Esophagus squamous epithelium (tissue), 5 donors: ENCODE data around the gene KIAA1217. TPM values are rescaled to one million over a fixed set of nuclear protein-coding genes. Genes with fewer than 3 reads are reported as not detected.

ENCODE experiments used
- DNase-seq: peaks from one replicate; lab custom pipeline; 2025; lab: John Stamatoyannopoulos, UW
- H3K27ac ChIP-seq, 4 donors: fragments of 200-600 bp; sonication (generic); one replicate each; pipeline ENCODE4 v1.5.1; 2016 to 2019; ENCODE audit warnings: mild to moderate bottlenecking in 1 of 4
- H3K27me3 ChIP-seq, 4 donors: fragments of 200-600 bp; sonication (generic); 1 replicate in 3 of 4; 2 replicates in 1 of 4; pipeline versions ENCODE4 v1.5.1 to v1.6.0; 2017 to 2021; ENCODE audit warnings: antibody characterized with exemption in 1 of 4
- H3K36me3 ChIP-seq, 3 donors: fragments of 200-600 bp; sonication (generic); one replicate each; pipeline ENCODE4 v1.5.1; 2016 to 2019
- H3K4me1 ChIP-seq, 3 donors: fragments of 200-600 bp; sonication (generic); one replicate each; pipeline ENCODE4 v1.5.1; 2017 to 2019
- H3K4me3 ChIP-seq, 4 donors: fragments of 200-600 bp; sonication (generic); 1 replicate in 3 of 4; 2 replicates in 1 of 4; pipeline ENCODE4 v1.5.1; 2016 to 2019; ENCODE audit warnings: mild to moderate bottlenecking in 2 of 4, moderate library complexity in 1 of 4
- H3K9me3 ChIP-seq, 3 donors: fragments of 200-600 bp; sonication (generic); one replicate each; pipeline ENCODE4 v1.5.1; 2016 to 2019
- POLR2A ChIP-seq, 4 donors: fragments of 450-650 bp; IDR thresholded peaks; one replicate each; pipeline ENCODE4 v1.6.1; 2017; ENCODE audit warnings: antibody characterized with exemption in 4 of 4, mild to moderate bottlenecking in 4 of 4, moderate library complexity in 3 of 4
- WGBS, 2 donors: methylation state at CpG; one replicate each; pipeline ENCODE4 v1.1.5; 2018; 5-methylcytosine and 5-hydroxymethylcytosine counted together
- intact Hi-C: fragments of 100-400 bp; cut with DNase I; formaldehyde crosslinking; loops from one replicate; pipeline ENCODE4 v1.15.0; 2022
- small RNA-seq, 4 donors: library from RNA; depleted of rRNA; stranded (forward); fragments of <200 nt; gene quantifications; one replicate each; pipeline ENCODE3, GENCODE V24; 2016
- total RNA-seq, 4 donors: library from RNA; depleted of rRNA; stranded (reverse); fragments of >200 nt; gene quantifications; one replicate each; pipeline ENCODE4 v1.1.0, GENCODE V29; 2016
- TF ChIP-seq, protein P1 (sequence below), 6 experiments: fragments of 450-650 bp in 4 of 6; fragments of 200-600 bp in 2 of 6; sonication (generic) in 2 of 6; IDR thresholded peaks; one replicate each; pipeline ENCODE4 v1.5.1; 2016 to 2019; ENCODE audit warnings: antibody characterized with exemption in 6 of 6, mild to moderate bottlenecking in 4 of 6, moderate library complexity in 4 of 6
- donor health status: DM: yes; HTN: yes; CAD: no.

KIAA1217 gene
- total RNA-seq, 4 donors from 2014 or later, result 56.2 to 67.6 (median 66.2) TPM

- no peaks in the 10 kb centered on the region for H3K9me3 ChIP-seq
- peaks cover 0 to 100% (median 12%) of the 10 kb centered on the region in 3 donors for H3K36me3 ChIP-seq
- H3K4me1 ChIP-seq, result no peaks in the 10 kb centered on the region
- H3K27me3 ChIP-seq, result no peaks in the 10 kb centered on the region
- TF ChIP-seq, protein P1, sequence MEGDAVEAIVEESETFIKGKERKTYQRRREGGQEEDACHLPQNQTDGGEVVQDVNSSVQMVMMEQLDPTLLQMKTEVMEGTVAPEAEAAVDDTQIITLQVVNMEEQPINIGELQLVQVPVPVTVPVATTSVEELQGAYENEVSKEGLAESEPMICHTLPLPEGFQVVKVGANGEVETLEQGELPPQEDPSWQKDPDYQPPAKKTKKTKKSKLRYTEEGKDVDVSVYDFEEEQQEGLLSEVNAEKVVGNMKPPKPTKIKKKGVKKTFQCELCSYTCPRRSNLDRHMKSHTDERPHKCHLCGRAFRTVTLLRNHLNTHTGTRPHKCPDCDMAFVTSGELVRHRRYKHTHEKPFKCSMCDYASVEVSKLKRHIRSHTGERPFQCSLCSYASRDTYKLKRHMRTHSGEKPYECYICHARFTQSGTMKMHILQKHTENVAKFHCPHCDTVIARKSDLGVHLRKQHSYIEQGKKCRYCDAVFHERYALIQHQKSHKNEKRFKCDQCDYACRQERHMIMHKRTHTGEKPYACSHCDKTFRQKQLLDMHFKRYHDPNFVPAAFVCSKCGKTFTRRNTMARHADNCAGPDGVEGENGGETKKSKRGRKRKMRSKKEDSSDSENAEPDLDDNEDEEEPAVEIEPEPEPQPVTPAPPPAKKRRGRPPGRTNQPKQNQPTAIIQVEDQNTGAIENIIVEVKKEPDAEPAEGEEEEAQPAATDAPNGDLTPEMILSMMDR (IDR thresholded peaks at IDR 0.05), result no peak
- no peak for TF ChIP-seq POLR2A (IDR thresholded peaks at IDR 0.05)
- no peak overlapping the region for H3K4me3 ChIP-seq
- H3K27ac ChIP-seq, result no peak overlapping the region
- no peak for DNase-seq
- intact Hi-C loops, result no loop called here
Measured at GRCh38 chr10:24590697-24591457, 381.9 kb downstream of the KIAA1217 start.

- H3K4me1 ChIP-seq, result no peaks in the 10 kb centered on the region
- H3K27ac ChIP-seq, result no peak overlapping the region
- H3K4me3 ChIP-seq, result no peak overlapping the region
- no peaks in the 10 kb centered on the region for H3K9me3 ChIP-seq
- DNase-seq, result no peak
- TF ChIP-seq, protein P1 (IDR thresholded peaks at IDR 0.05), result no peak
- TF ChIP-seq POLR2A (IDR thresholded peaks at IDR 0.05), result no peak
- peaks cover 4 to 100% (median 23%) of the 10 kb centered on the region in 3 donors for H3K36me3 ChIP-seq
- 92 to 96% methylated on average over 11 of the region's 11 CpGs for WGBS, 2 donors
- no peaks in the 10 kb centered on the region for H3K27me3 ChIP-seq
- intact Hi-C loops, result no loop called here
Measured at GRCh38 chr10:24596217-24596930, 387.4 kb downstream of the KIAA1217 start.

DNA sequence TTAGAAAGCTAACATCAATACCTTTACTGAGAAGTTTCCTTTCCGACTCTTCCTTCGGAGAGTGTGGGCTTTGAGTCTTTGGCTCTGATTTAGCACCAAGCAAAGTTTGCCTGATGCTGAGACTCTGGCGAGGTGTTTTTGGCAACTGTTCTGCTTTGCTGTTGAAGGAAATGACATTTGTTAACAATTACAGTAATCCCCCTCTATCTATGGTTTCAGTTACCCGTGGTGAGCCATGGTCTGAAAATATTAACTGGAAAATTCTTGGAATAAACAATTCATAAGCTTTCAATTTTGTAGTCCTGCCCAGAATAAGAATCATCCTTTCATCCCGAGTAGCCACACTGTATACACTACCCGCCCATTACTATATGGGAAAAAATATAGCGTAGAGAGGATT, 388.5 kb downstream of the KIAA1217 start:
- intact Hi-C loops, result no loop called here
- TF ChIP-seq, protein P1 (IDR thresholded peaks at IDR 0.05), result no peak
- no peak for TF ChIP-seq POLR2A (IDR thresholded peaks at IDR 0.05)
- no peak for DNase-seq
- Histone ChIP-seq H3K27ac (no peak overlapping the region), H3K9me3 (no peaks in the 10 kb centered on the region), H3K4me3 (no peak overlapping the region), H3K36me3 (peaks cover 4 to 99% (median 22%) of the 10 kb centered on the region in 3 donors), H3K4me1 (no peaks in the 10 kb centered on the region), H3K27me3 (no peaks in the 10 kb centered on the region)
- WGBS, 2 donors, result 72 to 81% methylated on average over 7 of the region's 7 CpGs

Small RNA genes lying within 50 kb of the gene (small RNA-seq; reads per million reads assigned to genes)
- gene AC063961.1 (0 reads per million in 4 donors), gene MIR603 (0 reads per million in 4 donors)
